Adrenal gland (tissue), 12 donors: ENCODE results near the gene DSN1. TPM values are rescaled to one million over a fixed set of nuclear protein-coding genes. Genes with fewer than 3 reads are reported as not detected.
A peak's percentile ranks its signal among the peaks of the same experiment; 100 is the strongest.

ENCODE experiments used
- DNase-seq, 7 donors: peaks; one replicate each; pipeline ENCODE4 v3.0.0-alpha.2; 2019 to 2020
- H3K27ac ChIP-seq, 5 donors: fragments of 200-600 bp; sonication (generic) in 4 of 5; 1 replicate in 3 of 5; 2 replicates in 2 of 5; pipeline versions ENCODE4 v1.5.1 to v1.8.0; 2016 to 2020; ENCODE audit warnings: mild to moderate bottlenecking in 1 of 5
- H3K27me3 ChIP-seq: fragments of 200-600 bp; 2 replicates; pipeline ENCODE4 v1.8.0; 2021
- H3K36me3 ChIP-seq, 2 donors: fragments of 200-600 bp; replicated peaks in 1 of 2; 1 replicate in 1 of 2; 2 replicates in 1 of 2; pipeline versions ENCODE4 v1.5.1 to v1.8.0; 2018 to 2022
- H3K4me1 ChIP-seq, 2 donors: fragments of 200-600 bp; replicated peaks in 1 of 2; 1 replicate in 1 of 2; 2 replicates in 1 of 2; pipeline versions ENCODE4 v1.5.1 to v1.8.0; 2018 to 2021
- H3K4me3 ChIP-seq, 4 donors: fragments of 200-600 bp; sonication (generic) in 3 of 4; one replicate each; pipeline ENCODE4 v1.5.1; 2016 to 2018
- H3K9me3 ChIP-seq, 3 donors: fragments of 200-600 bp; sonication (generic) in 1 of 3; replicated peaks in 1 of 3; 1 replicate in 2 of 3; 2 replicates in 1 of 3; pipeline versions ENCODE4 v1.5.1 to v1.8.0; 2016 to 2021
- POLR2A ChIP-seq, 2 donors: fragments of 450-650 bp; IDR thresholded peaks; one replicate each; pipeline ENCODE4 v1.6.1; 2017; ENCODE audit warnings: antibody characterized with exemption in 2 of 2, mild to moderate bottlenecking in 2 of 2, moderate library complexity in 1 of 2
- WGBS, 4 donors: extraction: QIAGEN DNeasy Blood & Tissue Kit in 2 of 4; methylation state at CpG; one replicate each; pipeline versions ENCODE4 v1.1.5 to v1.1.7; 2013 to 2017; 5-methylcytosine and 5-hydroxymethylcytosine counted together
- intact Hi-C, 2 donors: fragments of 100-400 bp; cut with DNase I; formaldehyde crosslinking; loops; one replicate each; pipeline versions ENCODE4 v1.14.1 to v1.15.0; 2022 to 2023
- polyA plus RNA-seq, 3 donors: library from polyadenylated mRNA; stranded (reverse); fragments of 200-250 nt in 2 of 3; fragments of 350-450 nt in 1 of 3; fragmentation: Illumina TruSeq in 1 of 3; extraction: RNeasy Lipid Tissue Mini Kit (QIAGEN cat#74804) in 1 of 3; gene quantifications; one replicate each; pipeline ENCODE4 v1.2.3, GENCODE V29; 2013 to 2014
- total RNA-seq, 9 donors: library from RNA; depleted of rRNA in 4 of 9; stranded (reverse); fragments of >200 nt in 4 of 9; fragments of 120-200 nt in 1 of 9; fragmentation: NEBNext Ultra II Directional in 1 of 9; extraction: Animal tissue kit (Norgen Biotek cat#: 25700) in 1 of 9; gene quantifications; one replicate each; pipeline versions ENCODE4 v1.1.0 to v1.2.4, GENCODE V29; 2013 to 2023
- TF ChIP-seq, protein P1 (sequence below), 6 experiments: fragments of 450-650 bp in 4 of 6; fragments of 200-600 bp in 2 of 6; sonication (generic) in 1 of 6; IDR thresholded peaks; 1 replicate in 5 of 6; 2 replicates in 1 of 6; pipeline versions ENCODE4 v1.5.1 to v1.8.0; 2016 to 2021; ENCODE audit warnings: antibody characterized with exemption in 6 of 6, mild to moderate bottlenecking in 2 of 6, moderate library complexity in 1 of 6
- donor health status: healthy with polysubstance abuse.
- donor health status: Bipolar disorder and iron deficiency.
- donor health status: DM: yes; HTN: yes; CAD: no.
- donor health status: DM: no; HTN: no; CAD: no.
- donor health status: DM: no; HTN: no; CAD: no.
- donor health status: DM: yes; HTN: yes; CAD: no.

DSN1 gene
- total and polyA plus RNA-seq, 12 donors = 6.7 to 23.5 (median 15.5) TPM

- Histone ChIP-seq H3K36me3 (peaks cover 0 to 40% of the 10 kb centered on the region in 2 donors), H3K4me1 (peaks cover 6 to 10% of the 10 kb centered on the region in 2 donors), H3K27me3 (no peaks in the 10 kb centered on the region), H3K4me3 (no peak overlapping the region), H3K9me3 (no peaks in the 10 kb centered on the region), H3K27ac (peak overlapping the region in 2 of 5 donors; percentile 14 to 59)
- TF ChIP-seq POLR2A (IDR thresholded peaks at IDR 0.05) = no peak
- TF ChIP-seq, protein P1, sequence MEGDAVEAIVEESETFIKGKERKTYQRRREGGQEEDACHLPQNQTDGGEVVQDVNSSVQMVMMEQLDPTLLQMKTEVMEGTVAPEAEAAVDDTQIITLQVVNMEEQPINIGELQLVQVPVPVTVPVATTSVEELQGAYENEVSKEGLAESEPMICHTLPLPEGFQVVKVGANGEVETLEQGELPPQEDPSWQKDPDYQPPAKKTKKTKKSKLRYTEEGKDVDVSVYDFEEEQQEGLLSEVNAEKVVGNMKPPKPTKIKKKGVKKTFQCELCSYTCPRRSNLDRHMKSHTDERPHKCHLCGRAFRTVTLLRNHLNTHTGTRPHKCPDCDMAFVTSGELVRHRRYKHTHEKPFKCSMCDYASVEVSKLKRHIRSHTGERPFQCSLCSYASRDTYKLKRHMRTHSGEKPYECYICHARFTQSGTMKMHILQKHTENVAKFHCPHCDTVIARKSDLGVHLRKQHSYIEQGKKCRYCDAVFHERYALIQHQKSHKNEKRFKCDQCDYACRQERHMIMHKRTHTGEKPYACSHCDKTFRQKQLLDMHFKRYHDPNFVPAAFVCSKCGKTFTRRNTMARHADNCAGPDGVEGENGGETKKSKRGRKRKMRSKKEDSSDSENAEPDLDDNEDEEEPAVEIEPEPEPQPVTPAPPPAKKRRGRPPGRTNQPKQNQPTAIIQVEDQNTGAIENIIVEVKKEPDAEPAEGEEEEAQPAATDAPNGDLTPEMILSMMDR (IDR thresholded peaks at IDR 0.05) = no peak
- WGBS, 4 donors = 59 to 79% (median 73%) methylated on average over 2 of the region's 2 CpGs
- DNase-seq = no peak
- intact Hi-C loops = no loop called here
These were observed 11.7 kb upstream of the DSN1 start for GRCh38 chr20:36785308-36785707.

DNA sequence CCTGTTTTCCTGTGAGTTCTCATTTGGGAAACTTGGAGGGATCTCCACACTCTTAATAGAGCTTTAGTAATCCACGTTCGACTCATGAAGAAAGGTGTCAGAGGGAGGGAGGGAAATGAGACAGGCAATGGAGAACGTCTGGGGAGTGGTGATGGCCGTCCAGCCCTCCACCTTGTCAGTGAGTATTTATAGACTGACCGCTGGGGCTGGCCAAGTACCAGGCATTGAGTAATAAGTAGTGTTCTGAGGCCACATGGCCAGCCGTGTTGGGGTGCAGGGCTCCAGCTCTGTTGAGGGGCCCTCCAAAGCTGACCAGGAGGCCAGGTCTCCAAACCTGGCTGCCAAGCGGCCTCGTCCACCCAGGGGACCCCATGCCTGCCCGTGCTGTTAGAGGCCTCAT is 11.3 kb upstream of the DSN1 start:
- TF ChIP-seq, protein P1 (IDR thresholded peaks at IDR 0.05) = no peak
- TF ChIP-seq POLR2A (IDR thresholded peaks at IDR 0.05) = no peak
- peak in 6 of 7 donors; percentile 58 to 81 (median 72) for DNase-seq
- Histone ChIP-seq H3K4me1 (peaks cover 6 to 10% of the 10 kb centered on the region in 2 donors), H3K9me3 (no peaks in the 10 kb centered on the region), H3K36me3 (peaks cover 0 to 38% of the 10 kb centered on the region in 2 donors), H3K27me3 (no peaks in the 10 kb centered on the region), H3K27ac (peak overlapping the region in 2 of 5 donors; percentile 14 to 59), H3K4me3 (no peak overlapping the region)
- intact Hi-C loops = no loop called here
- WGBS, 4 donors = 44 to 62% (median 55%) methylated on average over 8 to 9 of the region's 9 CpGs

GRCh38 chr20:36784116-36784515 is 10.6 kb upstream of the DSN1 start:
- peak overlapping the region in 2 of 5 donors; percentile 14 to 59 for H3K27ac ChIP-seq
- DNase-seq = no peak
- H3K4me1 ChIP-seq = peaks cover 6 to 16% of the 10 kb centered on the region in 2 donors
- H3K36me3 ChIP-seq = peaks cover 0 to 38% of the 10 kb centered on the region in 2 donors
- H3K27me3 ChIP-seq = no peaks in the 10 kb centered on the region
- H3K9me3 ChIP-seq = no peaks in the 10 kb centered on the region
- H3K4me3 ChIP-seq = no peak overlapping the region
- no peak for TF ChIP-seq POLR2A (IDR thresholded peaks at IDR 0.05)
- TF ChIP-seq, protein P1 (IDR thresholded peaks at IDR 0.05) = no peak
- intact Hi-C loops = no loop called here
- 84 to 100% (median 91%) methylated on average over 2 to 7 of the region's 7 CpGs for WGBS, 4 donors

GRCh38 chr20:36779656-36780025 is 6.1 kb upstream of the DSN1 start:
- peak overlapping the region in 2 of 5 donors; percentile 28 to 47 for H3K27ac ChIP-seq
- no peak overlapping the region for H3K4me3 ChIP-seq
- no peak for TF ChIP-seq POLR2A (IDR thresholded peaks at IDR 0.05)
- TF ChIP-seq, protein P1 (IDR thresholded peaks at IDR 0.05) = no peak
- DNase-seq = peak in 1 of 7 donors; percentile 46
- H3K4me1 ChIP-seq = peaks cover 7 to 26% of the 10 kb centered on the region in 2 donors
- 54 to 72% (median 66%) methylated on average over 6 of the region's 6 CpGs for WGBS, 4 donors
- H3K36me3 ChIP-seq = peaks cover 0 to 17% of the 10 kb centered on the region in 2 donors
- intact Hi-C loops = no loop called here
- no peaks in the 10 kb centered on the region for H3K9me3 ChIP-seq
- no peaks in the 10 kb centered on the region for H3K27me3 ChIP-seq
